ENCODE measurements around the gene UNC79. TPM values are rescaled to one million over a fixed set of nuclear protein-coding genes. Genes with fewer than 3 reads are reported as not detected.

UNC79 gene
- total RNA-seq, 1 donor from 2014 or later: 0.09 TPM

- intact Hi-C loops (cut with DNase I): no loop called here
- no peaks in the 10 kb centered on the region for H3K4me1 ChIP-seq
- no peak for TF ChIP-seq CTCF (IDR thresholded peaks at IDR 0.05)
- ATAC-seq: no peak
- H3K27me3 ChIP-seq: no peaks in the 10 kb centered on the region
- no peak overlapping the region for H3K4me3 ChIP-seq
- H3K27ac ChIP-seq: no peak overlapping the region
- H3K9me3 ChIP-seq: no peaks in the 10 kb centered on the region
- DNase-seq: no peak
- H3K36me3 ChIP-seq: no peaks in the 10 kb centered on the region
Observed at GRCh38 chr14:93757206-93757605, 326.5 kb downstream of the UNC79 start.

Other genes with a start within 250 kb of the UNC79 start
- gene MOAP1, start 246.0 kb upstream of the UNC79 start, total RNA-seq: 34.2 TPM
- 33.0 TPM for gene LYSET, start 245.6 kb upstream of the UNC79 start, total RNA-seq
- 10.5 TPM for gene GON7, start 223.9 kb upstream of the UNC79 start, total RNA-seq
- 13.8 TPM for gene UBR7, start 223.7 kb upstream of the UNC79 start, total RNA-seq
- 38.2 TPM for gene BTBD7, start 97.9 kb upstream of the UNC79 start, total RNA-seq
- not detected for gene COX8C, start 83.8 kb upstream of the UNC79 start, total RNA-seq